Osteocyte (in vitro differentiated cells): Measurements from ENCODE around the gene SLC35G1. TPM values are rescaled to one million over a fixed set of nuclear protein-coding genes. Genes with fewer than 3 reads are reported as not detected.

Source experiments
- DNase-seq: peaks from one replicate; pipeline ENCODE4 v3.0.0; 2021; ENCODE audit warnings: mixed read lengths; ENCODE audit not compliant: unreplicated experiment; ENCODE audit errors: extremely low spot score
- H3K27ac Mint-ChIP-seq: one replicate; pipeline ENCODE4 v1.8.0; 2021; ENCODE audit warnings: mild to moderate bottlenecking, mixed read lengths; ENCODE audit not compliant: unreplicated experiment
- H3K27me3 Mint-ChIP-seq: one replicate; pipeline ENCODE4 v1.8.0; 2021; ENCODE audit warnings: mixed read lengths; ENCODE audit not compliant: unreplicated experiment
- H3K36me3 Mint-ChIP-seq: one replicate; pipeline ENCODE4 v1.8.0; 2021; ENCODE audit warnings: mixed read lengths; ENCODE audit not compliant: unreplicated experiment
- H3K4me1 Mint-ChIP-seq: one replicate; pipeline ENCODE4 v1.8.0; 2021; ENCODE audit warnings: mixed read lengths; ENCODE audit not compliant: unreplicated experiment
- H3K4me3 Mint-ChIP-seq: one replicate; pipeline ENCODE4 v1.8.0; 2021; ENCODE audit warnings: mild to moderate bottlenecking, moderate library complexity, mixed read lengths; ENCODE audit not compliant: unreplicated experiment
- H3K9me3 Mint-ChIP-seq: one replicate; pipeline ENCODE4 v1.8.0; 2021; ENCODE audit warnings: mixed read lengths; ENCODE audit not compliant: unreplicated experiment
- CTCF ChIP-seq: fragments of 200-600 bp; sonication (generic); IDR thresholded peaks from 2 replicates; pipeline ENCODE4 v1.5.0; 2021; ENCODE audit warnings: antibody characterized with exemption, mild to moderate bottlenecking, moderate library complexity
- total RNA-seq: library from RNA; stranded (reverse); gene quantifications from 2 replicates; pipeline ENCODE4 v1.2.1, GENCODE V29; 2021

Gene SLC35G1
- total RNA-seq, 1 donor from 2014 or later, result 6.3 TPM

DNA sequence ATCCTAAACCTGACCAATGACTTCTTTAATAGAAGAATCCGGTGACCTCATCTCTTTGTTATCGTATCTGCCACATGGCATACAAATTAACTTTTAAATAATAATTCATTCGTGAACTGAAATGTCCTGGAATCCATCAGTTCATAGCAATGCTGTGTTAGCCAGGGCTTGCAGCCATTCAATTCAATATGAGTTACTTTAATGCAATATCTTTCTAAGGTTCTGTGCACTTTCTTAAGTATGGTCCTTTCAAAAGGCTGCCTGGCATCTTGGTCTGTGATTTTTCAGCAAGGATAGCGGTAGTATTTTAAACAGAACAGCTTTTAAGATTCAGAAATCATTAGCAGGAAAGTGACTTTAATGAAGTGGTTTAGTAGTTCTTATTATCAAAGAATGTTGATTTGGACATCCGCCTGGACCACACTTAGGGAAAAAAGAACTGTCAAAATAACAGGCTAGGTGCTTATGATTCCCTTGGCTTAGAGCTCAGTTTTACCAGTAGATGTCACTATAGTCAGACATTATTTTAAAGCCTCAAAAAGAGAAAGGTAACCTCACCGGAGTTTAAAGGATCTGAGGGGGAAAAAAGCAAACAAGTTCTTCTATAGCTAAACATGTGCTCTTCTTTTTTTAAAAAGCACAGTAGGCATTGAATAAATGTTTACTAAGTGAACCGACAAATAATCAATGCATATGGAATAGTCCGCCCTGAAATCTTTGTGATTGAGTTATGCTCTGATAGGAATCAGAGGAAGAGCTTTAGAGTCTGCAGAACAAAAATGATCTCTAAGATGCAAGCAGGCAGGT, 22.7 kb downstream of the SLC35G1 start:
- peaks cover 2% of the 10 kb centered on the region for H3K36me3 Mint-ChIP-seq
- no peak overlapping the region for H3K27ac Mint-ChIP-seq
- H3K27me3 Mint-ChIP-seq, result no peaks in the 10 kb centered on the region
- no peak for DNase-seq
- H3K9me3 Mint-ChIP-seq, result no peaks in the 10 kb centered on the region
- peaks cover 14% of the 10 kb centered on the region for H3K4me1 Mint-ChIP-seq
- TF ChIP-seq CTCF, result peak; percentile 82
- H3K4me3 Mint-ChIP-seq, result no peak overlapping the region

GRCh38 chr10:93917064-93917391, 23.2 kb downstream of the SLC35G1 start:
- peaks cover 14% of the 10 kb centered on the region for H3K4me1 Mint-ChIP-seq
- no peak for DNase-seq
- no peaks in the 10 kb centered on the region for H3K9me3 Mint-ChIP-seq
- H3K36me3 Mint-ChIP-seq, result peaks cover 2% of the 10 kb centered on the region
- TF ChIP-seq CTCF, result no peak
- no peak overlapping the region for H3K4me3 Mint-ChIP-seq
- no peak overlapping the region for H3K27ac Mint-ChIP-seq
- H3K27me3 Mint-ChIP-seq, result no peaks in the 10 kb centered on the region

GRCh38 chr10:93917821-93918220, 24.0 kb downstream of the SLC35G1 start:
- Mint-ChIP-seq H3K9me3 (no peaks in the 10 kb centered on the region), H3K27ac (no peak overlapping the region), H3K4me3 (no peak overlapping the region), H3K27me3 (no peaks in the 10 kb centered on the region), H3K36me3 (peaks cover under 1% of the 10 kb centered on the region), H3K4me1 (peaks cover 14% of the 10 kb centered on the region)
- no peak for DNase-seq
- TF ChIP-seq CTCF, result no peak

GRCh38 chr10:93921338-93921737, 27.6 kb downstream of the SLC35G1 start:
- DNase-seq, result no peak
- Mint-ChIP-seq H3K27ac (no peak overlapping the region), H3K4me3 (no peak overlapping the region), H3K9me3 (no peaks in the 10 kb centered on the region), H3K36me3 (no peaks in the 10 kb centered on the region), H3K4me1 (peaks cover 14% of the 10 kb centered on the region), H3K27me3 (no peaks in the 10 kb centered on the region)
- TF ChIP-seq CTCF, result peak; percentile 37

GRCh38 chr10:93926613-93927012, 32.8 kb downstream of the SLC35G1 start:
- peaks cover 4% of the 10 kb centered on the region for H3K27me3 Mint-ChIP-seq
- no peak for TF ChIP-seq CTCF

More at GRCh38 chr10:93926613-93927012, 32.8 kb downstream of the SLC35G1 start:
- peaks cover 8% of the 10 kb centered on the region for H3K9me3 Mint-ChIP-seq
- H3K4me3 Mint-ChIP-seq, result no peak overlapping the region
- no peak for DNase-seq
- no peaks in the 10 kb centered on the region for H3K36me3 Mint-ChIP-seq
- no peaks in the 10 kb centered on the region for H3K4me1 Mint-ChIP-seq
- H3K27ac Mint-ChIP-seq, result no peak overlapping the region
